ENCODE data around the gene SHF.

SHF gene

GRCh38 chr15:45174069-45174468, 13.7 kb downstream of the SHF start:
- DNase-seq (ENCODE audit: low read depth in 2 of 2, low spot score in 1 of 2) = no peak

- no peak for DNase-seq (ENCODE audit: low read depth in 2 of 2, low spot score in 1 of 2)
Measured at GRCh38 chr15:45171912-45172311, 15.9 kb downstream of the SHF start.

DNA sequence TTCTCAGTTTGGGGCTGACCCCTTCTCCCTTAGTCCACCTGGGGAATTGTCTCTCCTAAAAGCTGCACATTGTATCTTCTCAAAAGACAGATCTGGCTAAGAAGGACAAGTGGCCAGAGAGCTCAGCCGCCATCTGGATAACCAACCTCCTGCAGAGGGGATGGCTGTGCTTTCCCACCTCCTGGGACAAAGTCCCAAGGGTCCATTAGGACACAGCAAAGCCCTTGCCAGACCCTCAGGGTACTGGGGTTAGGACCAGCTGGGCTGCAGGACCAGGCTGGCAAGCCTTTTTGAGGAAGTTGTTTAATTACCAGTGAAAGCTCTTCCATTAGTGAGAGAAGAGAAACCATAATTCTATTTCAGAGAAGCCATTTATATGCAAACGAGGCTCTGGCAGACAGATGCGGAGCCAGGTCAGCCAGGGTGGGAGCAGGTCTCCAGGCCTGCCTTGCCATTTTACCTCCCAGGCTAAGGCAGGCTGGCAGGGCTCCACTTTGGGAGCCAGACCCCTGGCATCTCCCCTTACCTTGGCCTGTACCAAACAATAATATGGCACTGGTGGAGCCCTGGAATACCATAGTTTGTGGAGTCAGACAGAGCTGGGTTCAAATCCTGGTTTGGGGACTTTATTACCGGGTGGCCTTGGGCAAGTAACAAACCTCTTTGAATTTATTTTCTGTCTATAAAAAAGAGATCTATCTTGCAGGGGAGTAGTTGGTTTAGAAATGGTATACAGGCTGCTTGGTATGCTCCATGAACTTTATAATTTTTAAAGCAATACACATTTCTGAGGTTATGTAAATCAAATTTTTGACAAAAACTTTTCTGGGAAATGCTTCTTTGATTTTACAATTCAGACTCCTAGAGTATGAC, 17.9 kb downstream of the SHF start:
- no peak for DNase-seq (ENCODE audit: low read depth in 2 of 2, low spot score in 1 of 2)

- DNase-seq (ENCODE audit: low read depth in 2 of 2, low spot score in 1 of 2) = no peak
Measured at GRCh38 chr15:45168751-45169551, 18.8 kb downstream of the SHF start.

GRCh38 chr15:45168286-45168685, 19.5 kb downstream of the SHF start:
- DNase-seq (ENCODE audit: low read depth in 2 of 2, low spot score in 1 of 2) = no peak

- no peak for DNase-seq (ENCODE audit: low read depth in 2 of 2, low spot score in 1 of 2)
Measured at GRCh38 chr15:45167631-45168205, 20.0 kb downstream of the SHF start.

DNA sequence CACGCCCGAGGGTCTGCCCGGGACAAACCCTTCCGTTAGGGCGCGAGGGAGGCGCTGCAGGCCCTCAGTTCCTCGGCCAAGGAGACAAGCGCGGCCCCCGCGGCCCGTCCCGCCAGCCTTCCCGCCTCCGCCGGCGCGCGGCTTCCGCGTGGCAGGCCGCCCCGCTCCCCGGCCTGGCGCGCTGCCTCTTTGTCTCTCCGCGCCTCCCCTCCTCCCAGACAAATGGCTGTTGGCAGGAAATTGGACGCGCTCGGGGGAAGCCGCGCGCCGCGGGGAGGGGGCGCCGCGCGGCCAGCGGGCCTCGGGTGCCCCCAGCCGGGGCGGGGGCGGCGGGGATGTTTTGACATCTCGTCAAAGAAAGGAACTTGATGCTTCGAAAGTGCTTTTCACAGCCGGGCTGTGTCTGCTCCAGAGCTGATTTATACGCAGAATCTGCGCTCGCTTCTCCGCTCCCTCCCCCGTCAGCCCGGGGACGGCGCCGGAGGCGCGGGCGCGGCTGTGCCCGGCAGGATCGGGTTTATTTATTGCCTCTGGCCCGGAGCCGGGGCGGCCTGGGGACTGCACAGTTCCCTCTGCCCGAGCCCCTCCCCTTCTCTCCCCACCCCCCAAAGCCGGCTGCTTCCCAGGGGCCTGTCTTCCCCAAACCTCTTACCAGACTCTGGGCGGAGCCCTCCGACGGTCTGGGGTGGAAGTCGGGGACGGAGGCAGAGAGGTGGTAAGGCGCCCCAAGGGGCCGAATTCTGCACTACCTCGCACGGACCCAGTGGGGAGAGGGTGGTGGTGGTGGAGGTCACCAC, 20.7 kb downstream of the SHF start:
- peak; percentile 40 to 63 for DNase-seq (ENCODE audit: low read depth in 2 of 2, low spot score in 1 of 2)

- no peak for DNase-seq (ENCODE audit: low read depth in 2 of 2, low spot score in 1 of 2)
Measured at GRCh38 chr15:45165536-45165935, 22.2 kb downstream of the SHF start.

DNA sequence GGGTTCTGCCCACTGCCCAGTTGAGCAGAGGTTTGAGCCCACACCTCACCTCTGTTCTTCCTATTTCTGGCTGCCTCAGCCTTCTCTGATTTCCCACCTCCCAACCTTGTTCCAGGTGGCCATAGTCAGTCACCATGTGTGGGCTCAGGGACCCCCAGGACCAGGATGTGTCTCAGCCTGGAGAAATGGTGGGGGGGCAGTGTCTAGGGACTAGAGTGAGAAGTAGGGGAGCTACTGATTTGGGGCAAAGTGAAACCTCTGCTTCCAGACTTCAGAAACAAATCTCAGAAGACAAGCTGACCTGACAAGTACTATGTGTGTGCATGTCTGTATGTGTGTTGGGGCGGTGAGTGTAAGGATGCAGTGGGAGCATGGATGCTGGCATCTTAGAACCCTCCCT, 22.9 kb downstream of the SHF start:
- no peak for DNase-seq (ENCODE audit: low read depth in 2 of 2, low spot score in 1 of 2)

- DNase-seq (ENCODE audit: low read depth in 2 of 2, low spot score in 1 of 2) = no peak
Measured at GRCh38 chr15:45163508-45163856, 24.3 kb downstream of the SHF start.

DNA sequence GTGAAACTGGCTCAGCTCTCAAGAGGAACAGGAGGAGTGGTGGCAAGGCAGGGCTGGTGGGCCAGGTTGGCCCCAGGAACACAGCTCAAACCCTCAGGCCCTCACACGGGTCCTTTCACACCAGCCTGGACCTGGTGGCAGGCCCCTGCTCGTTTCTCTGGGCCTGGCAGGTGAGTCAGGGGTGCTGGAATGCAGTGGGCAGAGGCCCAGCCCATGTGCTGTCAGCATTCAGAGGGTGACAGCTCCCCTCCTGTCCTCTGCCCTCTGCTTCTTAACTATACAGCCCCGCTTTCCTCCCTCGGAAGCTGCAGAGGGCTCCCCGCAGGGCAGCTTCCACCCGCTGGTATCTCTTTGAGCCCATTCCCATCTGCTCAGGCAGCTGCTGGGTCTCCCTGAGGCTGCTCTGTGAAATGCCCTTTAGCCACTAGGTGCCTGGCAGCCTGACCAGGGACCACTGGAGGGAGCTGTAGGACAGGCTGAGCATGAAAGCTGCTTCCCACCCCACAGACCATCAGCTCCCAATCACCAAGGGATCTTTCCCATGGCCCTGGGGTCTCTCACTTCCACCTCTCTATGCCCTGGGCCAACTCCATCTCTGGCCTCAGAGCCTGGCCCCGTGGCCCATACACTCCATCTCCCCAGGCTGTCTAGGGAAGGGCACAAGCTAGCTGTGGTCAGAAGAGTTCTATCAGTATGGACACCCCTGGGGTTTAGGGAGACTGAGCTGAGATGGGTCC, 24.8 kb downstream of the SHF start:
- DNase-seq (ENCODE audit: low read depth in 2 of 2, low spot score in 1 of 2) = peak; percentile 32 to 37

DNA sequence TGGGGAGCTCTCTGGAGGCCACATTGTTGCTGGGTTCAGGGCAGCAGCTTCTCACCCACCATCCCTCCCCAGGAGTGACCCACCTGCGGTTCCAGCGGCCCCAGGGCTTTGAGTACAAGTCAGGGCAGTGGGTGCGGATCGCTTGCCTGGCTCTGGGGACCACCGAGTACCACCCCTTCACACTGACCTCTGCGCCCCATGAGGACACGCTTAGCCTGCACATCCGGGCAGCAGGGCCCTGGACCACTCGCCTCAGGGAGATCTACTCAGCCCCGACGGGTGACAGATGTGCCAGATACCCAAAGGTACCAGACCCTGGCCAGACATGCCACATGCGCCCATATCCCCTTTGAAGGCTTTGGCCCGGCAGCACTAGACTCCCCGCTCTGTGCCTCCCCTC, 26.1 kb downstream of the SHF start:
- no peak for DNase-seq (ENCODE audit: low read depth in 2 of 2, low spot score in 1 of 2)

DNA sequence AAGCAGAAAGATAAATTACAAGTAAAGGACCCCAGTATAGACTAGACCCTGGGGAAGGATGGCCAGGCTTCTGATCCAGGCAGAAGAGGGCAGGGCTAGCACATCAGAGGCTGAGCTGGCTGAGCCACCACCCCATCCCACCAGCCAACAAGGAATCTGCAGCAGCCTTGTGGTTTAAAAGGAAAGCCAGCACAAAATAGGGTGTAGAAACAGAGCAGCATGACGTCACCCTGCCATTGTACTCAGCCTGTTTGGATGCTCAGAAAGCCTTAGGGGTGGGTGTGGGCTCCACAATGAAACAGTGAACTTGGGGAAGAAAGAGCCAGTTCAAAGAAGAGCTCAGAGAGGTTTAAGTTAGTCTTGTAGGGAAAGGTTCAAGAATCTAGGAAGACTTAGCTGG, 29.8 kb downstream of the SHF start:
- no peak for DNase-seq (ENCODE audit: low read depth in 2 of 2, low spot score in 1 of 2)

GRCh38 chr15:45156744-45157455, 30.9 kb downstream of the SHF start:
- DNase-seq (ENCODE audit: low read depth in 2 of 2, low spot score in 1 of 2) = no peak

DNA sequence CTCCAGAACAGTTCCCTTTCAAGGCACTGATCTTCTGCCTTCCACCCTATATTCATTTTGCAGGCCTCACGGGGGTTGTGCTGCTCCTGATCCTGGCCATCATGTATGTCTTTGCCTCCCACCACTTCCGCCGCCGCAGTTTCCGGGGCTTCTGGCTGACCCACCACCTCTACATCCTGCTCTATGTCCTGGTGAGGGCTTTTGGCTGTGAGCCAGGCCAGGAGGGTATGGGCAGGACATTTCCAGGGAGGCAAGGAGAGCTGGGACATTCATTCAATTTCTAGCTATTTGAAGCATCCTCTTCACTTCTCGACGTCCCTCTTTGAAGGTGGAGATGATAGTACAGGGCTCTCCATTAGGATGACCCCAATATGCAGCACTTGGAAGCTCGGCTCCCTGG, 32.0 kb downstream of the SHF start:
- no peak for DNase-seq (ENCODE audit: low read depth in 2 of 2, low spot score in 1 of 2)

DNA sequence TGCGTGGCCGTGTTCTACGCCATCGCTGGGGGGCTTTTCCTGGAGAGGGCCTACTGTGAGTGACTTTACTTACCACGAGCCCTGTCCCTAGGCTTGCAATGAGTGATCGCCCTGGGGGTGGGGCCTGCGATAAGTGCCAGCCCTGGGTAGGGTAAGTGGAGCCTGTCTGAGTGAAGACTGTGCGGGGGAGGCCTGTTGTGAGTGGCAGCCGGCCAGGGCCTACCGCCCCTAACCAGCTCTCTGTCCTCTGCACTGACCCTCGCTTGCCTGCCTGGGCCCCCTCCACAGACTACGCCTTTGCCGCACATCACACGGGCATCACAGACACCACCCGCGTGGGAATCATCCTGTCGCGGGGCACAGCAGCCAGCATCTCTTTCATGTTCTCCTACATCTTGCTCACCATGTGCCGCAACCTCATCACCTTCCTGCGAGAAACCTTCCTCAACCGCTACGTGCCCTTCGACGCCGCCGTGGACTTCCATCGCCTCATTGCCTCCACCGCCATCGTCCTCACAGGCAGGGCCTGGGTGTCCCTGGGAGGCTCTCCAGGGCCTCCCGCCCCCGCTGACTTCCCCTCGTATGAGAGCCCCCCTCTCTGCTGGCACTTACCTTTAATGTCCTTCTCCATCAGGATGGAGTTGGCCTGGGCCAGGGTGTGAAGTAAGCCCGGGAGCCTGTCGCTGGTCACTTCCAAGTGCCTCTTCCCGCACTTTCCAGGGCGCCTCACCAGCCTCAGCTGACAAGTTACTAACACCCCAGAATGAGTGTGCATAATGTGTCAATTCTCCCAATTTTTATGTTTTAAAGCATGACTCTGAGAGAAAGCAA, 35.6 kb downstream of the SHF start:
- DNase-seq (ENCODE audit: low read depth in 2 of 2, low spot score in 1 of 2) = no peak

GRCh38 chr15:45150997-45151396, 36.8 kb downstream of the SHF start:
- DNase-seq (ENCODE audit: low read depth in 2 of 2, low spot score in 1 of 2) = no peak

GRCh38 chr15:45150481-45150880, 37.3 kb downstream of the SHF start:
- no peak for DNase-seq (ENCODE audit: low read depth in 2 of 2, low spot score in 1 of 2)

- no peak for DNase-seq (ENCODE audit: low read depth in 2 of 2, low spot score in 1 of 2)
Measured at GRCh38 chr15:45149060-45149459, 38.7 kb downstream of the SHF start.

All from stimulated activated CD8-positive, alpha-beta memory T cell treated with anti-CD3 and anti-CD28 coated beads, Interleukin-4, amount 100 ng/mL, for 4 hours (primary cell).